GM19025 (cell line): ENCODE results near the gene RIN1.
A peak's percentile ranks its signal among the peaks of the same experiment; 100 is the strongest.
"Not testable (repeated sequence)": the region's sequence is repeated elsewhere in the genome, so short reads cannot be mapped to it uniquely, and the experiment has no call there.

ENCODE experiments used
- ATAC-seq: cut with Tn5 transposase; IDR thresholded peaks from one replicate; pipeline ENCODE4 v1.9.1; 2021; ENCODE audit warnings: mild to moderate bottlenecking, low read depth, moderate library complexity; ENCODE audit not compliant: unreplicated experiment

Gene RIN1

DNA sequence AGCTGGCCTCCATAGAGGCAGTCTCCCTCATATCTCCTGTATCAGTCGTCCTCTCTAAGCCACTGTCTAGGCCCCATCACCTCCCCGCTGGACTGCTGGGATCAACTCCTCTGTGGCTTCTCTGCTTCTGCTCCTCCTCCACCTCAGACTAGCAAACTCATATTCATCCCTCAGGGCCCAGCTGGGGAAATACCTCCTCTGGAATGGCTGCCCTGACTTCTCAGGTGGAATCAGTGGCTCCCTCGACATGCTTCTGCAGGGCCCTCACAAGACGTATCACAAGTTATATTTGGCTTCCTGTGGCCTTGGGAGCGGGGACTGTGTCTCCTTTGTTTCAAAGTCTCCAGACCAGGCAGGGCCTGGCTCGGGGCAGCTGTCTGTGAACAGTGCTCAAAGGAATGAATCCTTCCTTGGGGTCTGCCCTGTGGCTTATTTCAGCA is 25.3 kb upstream of the RIN1 start:
- no peak for ATAC-seq

GRCh38 chr11:66360406-66361073 is 24.3 kb upstream of the RIN1 start:
- no peak for ATAC-seq

DNA sequence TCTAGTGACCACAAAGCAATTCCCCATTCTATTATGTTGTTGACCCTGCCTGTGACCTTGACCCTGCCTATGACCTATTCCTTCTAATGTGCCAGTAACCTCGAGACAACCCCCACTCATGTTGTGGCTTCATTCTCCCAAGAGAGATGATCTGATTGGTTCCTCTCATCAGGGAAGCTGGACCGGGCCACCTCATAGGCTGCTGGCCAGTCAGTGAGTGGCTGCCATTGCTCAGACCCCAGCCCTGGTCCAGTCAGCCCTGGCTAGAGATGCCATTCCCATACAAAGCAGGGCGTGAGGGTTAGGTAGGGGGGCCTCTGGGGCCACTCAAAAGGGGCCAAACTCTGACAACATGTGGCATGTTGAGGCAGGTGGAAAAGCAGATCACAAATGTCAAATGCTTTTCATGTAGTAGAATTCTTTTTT is 23.4 kb upstream of the RIN1 start:
- no peak for ATAC-seq

- not testable (repeated sequence) for ATAC-seq
Measured at GRCh38 chr11:66350560-66351235, 14.5 kb upstream of the RIN1 start.

- ATAC-seq, result no peak
Measured at GRCh38 chr11:66349084-66349386, 12.8 kb upstream of the RIN1 start.

DNA sequence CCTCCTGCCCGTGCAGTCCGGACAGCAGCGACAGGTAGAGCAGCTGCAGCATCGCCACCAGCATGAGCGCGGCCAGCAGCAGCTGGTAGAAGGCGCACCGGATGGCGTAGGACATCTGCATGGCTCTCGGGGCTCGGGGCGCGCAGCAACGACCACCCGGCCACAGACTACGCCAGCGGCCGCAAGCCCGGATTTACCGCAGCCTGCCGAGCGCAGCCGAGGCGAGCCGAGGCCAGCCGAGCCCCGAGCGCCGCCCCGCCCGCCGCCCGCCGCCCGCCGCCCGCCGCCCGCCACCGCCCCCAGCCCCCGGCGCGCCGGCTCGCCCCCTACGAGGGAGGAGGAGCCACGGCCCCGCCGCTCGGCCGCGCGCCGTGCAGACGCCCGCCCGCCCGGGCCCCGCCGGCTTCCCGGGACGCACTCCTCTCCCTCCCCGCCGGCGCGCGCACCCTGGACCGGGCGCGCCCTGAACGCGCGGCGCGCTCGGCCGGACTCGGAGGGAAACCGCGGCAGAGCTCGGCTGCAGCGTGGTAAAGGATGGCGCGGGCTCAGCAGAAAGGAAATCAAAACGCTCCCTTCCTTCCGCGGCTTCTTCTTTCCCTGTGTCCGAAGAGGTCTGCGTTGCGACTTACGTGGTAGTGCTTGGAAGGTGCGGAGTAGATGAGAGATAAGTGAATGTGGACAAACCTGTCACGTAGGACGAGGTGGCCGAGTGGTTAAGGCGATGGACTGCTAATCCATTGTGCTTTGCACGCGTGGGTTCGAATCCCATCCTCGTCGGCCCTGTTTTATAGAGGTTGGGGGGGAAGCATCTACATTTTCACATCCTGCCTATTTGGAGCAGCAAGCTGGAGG is 11.4 kb upstream of the RIN1 start, which contains the start of gene B4GAT1:
Gene B4GAT1 (minus strand): TSS at position 205 of the 852 bp plus-strand sequence. CDS start 84 bp downstream, at position 121.
- ATAC-seq, result peak; percentile 31

DNA sequence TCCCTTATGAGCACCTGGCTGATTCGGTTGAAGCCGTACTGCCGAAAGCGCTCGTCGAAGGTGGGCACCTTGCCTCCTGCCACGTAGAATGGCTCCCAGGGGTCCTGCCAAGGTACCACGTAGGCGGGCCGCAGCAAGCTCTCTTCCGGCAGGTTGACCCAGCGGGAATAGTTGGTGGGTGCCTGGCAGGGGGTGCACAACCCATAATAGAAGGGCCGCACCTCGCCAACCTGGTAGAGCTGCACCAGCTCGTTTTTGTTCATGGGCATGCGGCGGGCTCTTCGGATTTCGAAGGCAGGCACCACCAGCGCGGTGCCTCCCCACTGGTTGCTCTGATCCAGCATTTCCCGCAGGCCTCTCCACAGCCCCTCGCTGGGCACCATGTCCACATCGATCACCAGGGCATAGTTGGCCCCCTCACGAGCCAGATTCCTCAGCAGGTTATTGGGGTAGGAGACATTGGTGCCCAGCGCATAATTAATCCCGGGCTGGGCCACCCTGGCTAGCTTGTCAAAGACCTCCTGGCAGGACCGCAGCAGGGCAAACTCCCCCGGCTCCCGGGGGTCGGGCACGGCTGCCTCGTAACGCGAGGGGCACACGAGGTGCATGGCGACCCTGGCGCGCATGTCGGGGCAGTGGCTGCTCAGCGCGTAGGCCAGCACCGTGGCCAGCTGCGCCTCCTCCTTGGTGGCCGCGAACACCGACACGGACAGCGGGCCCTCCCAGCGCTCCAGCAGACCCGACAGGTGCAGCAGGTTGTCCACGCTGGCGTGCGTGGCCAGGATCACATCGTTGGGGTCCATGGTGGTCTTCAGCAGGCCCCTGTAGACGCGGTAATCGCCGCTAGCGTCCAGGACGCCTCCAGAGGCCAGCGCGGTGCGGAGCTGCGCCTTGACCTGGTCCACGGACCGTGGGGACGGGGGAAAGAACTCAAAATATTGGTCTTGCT is 10.5 kb upstream of the RIN1 start:
- ATAC-seq, result no peak

DNA sequence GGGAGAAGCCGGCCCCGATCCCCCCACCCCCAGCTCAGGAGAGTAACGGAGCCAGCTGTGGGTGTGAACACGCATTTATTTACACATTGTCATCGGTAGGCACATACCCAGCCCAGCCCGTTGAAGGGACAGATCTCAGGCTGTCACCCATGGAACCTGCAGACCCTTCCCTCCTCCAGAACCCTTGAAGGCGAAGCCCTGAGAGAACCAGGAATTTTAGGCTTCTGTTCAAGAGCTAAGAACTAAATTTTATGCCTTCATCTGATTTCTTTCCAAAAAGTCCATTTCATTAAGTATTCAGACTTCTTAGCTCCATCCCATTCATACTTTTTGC is 9.0 kb upstream of the RIN1 start:
- ATAC-seq, result no peak

DNA sequence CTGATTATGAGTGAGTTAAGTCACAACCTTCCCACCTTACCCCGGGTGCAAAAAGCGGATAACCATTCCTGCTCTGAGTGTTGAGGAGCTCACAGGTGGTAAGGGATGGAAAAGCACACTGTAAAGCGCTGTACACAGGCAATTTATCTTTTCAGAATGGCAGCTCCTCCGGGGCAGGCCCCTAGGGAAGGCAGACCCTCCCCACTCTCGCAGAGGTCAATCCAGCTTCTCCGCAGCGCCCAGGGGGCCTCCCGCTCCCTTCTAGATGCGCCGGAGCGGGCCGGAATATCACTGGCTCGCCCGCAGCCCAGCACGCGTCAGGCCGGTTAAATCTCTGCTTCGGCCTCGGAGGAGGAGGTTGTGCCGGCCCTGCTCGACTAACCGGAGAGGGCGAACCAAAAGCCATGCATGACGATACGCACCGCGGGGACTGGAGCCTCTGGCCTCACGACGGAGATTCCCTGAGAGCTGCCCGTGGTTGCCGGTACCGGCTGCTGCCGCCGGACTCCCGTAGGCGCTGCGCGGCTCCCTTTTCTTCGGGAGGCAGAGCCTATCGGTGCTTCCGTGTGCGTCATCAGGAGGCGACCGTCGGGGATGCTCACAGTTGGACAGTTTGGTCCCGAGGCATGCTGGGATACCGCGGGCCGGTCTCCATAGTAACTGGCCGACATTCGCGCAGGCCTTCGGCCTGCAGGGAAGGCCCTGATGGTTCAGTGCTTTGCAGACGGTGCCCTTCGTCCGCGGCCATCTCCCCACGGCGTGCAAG is 8.5 kb upstream of the RIN1 start, which contains the start of gene BRMS1:
Gene BRMS1 (minus strand): TSS at position 555 of the 766 bp plus-strand sequence. CDS start 2,870 bp downstream, outside the sequence.
- ATAC-seq, result peak; percentile 63

DNA sequence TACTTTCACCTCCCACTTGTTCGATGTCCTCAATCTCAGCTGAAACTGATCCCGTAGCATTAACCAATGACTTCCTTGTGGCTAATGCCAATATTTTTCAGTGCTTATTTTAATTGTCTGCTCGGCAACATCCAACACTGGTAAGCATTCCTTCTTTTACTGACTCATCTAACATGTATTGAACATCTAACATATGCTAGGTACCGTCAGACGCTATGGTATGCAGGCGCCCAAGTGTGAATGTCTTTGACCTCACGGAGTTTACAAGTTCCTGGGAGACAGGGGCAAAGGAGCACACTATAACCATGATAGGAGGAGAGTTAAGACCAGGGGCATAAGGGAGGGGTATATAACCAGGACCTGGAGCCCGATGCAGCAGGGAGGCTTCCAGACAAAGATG is 6.9 kb upstream of the RIN1 start:
- ATAC-seq, result no peak

DNA sequence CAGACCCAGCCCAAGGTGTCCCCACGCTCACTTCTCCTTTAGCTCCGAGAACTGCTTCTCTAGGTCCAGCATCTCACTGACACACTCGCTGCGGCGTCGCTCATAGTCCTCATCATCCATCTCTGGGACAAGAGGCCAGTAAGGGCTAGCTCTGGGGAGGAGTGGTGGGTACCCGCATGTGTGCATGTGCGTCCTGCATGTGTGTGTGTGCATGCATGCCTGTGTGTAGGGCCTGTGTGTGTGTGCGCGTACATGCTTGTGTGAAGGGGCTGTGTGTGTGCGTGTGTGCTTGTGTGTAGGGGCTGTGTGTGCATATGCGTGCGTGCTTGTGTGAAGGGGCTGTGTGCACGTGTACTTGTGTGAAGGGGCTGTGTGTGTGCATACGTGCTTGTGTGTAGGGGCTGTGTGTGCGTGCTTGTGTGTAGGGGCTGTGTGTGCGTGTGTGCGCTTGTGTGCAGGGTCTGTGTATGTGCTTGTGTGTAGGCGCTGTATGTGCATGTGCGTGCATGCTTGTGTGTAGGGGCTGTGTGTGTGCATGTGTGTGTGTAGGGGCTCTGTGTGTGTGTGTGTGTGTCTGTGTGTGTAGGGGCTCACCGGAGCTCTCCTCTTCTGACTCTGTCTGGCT is 5.4 kb upstream of the RIN1 start:
- no peak for ATAC-seq

DNA sequence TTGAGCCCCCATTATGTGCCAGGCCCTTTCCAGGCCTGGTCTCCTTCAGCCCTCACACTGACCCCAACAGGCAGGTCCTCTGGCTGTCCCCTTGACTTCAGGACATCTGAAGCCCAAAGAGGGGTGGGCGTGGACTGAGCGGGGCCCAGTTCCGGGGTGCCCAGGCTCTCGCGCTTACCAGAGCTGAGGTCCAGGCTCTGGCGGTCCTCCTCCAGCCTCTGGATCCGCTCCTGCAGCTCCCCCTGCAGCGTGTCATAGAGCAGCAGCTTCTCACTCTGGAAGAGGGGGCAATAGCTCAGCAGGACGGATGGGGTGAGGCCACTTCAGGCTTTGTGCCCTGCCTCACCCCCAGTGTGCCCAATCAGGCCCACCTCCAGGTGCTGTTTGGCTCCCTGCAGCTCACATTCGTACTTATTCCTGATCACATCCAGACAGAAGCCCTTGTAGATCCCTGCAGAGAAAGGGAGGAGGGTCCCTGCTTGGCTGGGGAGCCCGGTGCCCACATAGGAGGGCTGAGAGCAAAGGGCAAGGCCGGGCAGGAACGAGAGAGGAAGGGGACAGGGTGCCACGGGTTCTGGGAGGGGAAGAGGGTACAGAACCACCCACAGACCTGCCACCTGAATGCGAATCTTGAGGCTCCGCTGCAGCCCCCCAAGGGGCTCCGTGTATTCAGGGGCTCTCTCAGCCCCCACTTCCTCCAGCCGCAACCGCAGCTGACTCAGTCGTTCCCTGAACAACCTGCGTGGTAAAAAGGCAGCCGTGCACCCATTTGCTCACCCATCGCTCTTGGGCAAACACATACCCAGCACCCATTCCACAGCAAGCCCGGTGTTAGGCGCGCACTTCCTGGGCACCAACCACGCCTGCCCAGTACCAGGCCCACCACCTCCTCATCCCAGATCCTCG is 4.6 kb upstream of the RIN1 start:
- no peak for ATAC-seq

GRCh38 chr11:66339686-66340483 is 3.7 kb upstream of the RIN1 start:
- no peak for ATAC-seq

- no peak for ATAC-seq
Measured at GRCh38 chr11:66339162-66339675, 3.0 kb upstream of the RIN1 start.

DNA sequence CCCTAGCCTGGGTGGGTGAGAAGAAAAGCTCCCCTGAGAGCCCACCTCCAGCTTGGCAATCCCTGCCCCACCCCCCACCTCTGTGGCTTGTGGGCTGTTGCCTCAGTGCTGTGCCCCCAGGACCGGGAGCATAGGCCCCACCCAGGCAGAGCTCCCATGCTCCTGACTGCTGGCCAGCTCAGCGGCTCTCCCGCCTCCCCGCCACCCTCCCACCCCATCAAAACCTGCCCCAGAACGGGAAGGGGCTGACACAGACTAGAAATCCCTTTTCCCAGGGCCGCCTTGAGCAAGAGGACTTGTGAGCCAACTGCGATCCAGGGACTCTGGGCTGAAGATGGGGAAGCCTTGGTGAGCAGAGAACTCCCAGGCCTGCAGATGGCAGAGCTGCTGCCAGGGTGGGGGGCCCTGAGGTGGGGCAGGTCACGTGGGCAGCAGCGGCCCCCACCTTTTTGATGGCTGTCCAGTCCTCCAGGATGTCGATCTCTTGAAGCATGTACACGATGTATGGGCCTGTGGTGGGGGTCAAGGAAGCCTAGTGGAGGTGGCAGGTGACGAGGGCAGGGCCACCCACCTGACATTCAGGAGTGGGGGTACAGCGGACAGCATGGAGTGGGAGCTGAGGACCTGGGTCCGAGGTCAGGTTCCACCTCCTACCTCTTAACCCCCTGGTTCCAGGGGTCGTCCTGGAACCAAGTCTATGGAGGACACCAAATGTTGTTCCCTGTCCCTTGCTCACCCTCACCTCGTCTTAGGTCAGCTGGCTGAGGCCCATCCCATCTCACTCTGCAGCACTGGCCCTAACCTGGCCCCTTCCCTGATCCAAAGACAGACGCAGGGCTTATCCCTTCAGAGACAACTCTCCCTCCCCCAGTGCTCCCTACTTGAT is 2.3 kb upstream of the RIN1 start:
- no peak for ATAC-seq
